SK-N-MC (cell line): ENCODE data around the gene UQCC2.

Experiments used
- EZH2 ChIP-seq: fragments of 200-600 bp; sonication (generic); IDR thresholded peaks from one replicate; pipeline ENCODE4 v1.6.1; 2017; ENCODE audit warnings: antibody characterized with exemption
- POLR2AphosphoS5 ChIP-seq: IDR thresholded peaks from 2 replicates; pipeline ENCODE4 v1.6.1; 2012; ENCODE audit warnings: mild to moderate bottlenecking, low read depth, low read length, borderline replicate concordance

- TF ChIP-seq EZH2: no peak
- TF ChIP-seq POLR2AphosphoS5: no peak
Measured at GRCh38 chr6:33749401-33749800, 37.9 kb upstream of the UQCC2 start.
